GM12801 (cell line): ENCODE data around the gene SCAPER.

Source experiments
- CTCF ChIP-seq: IDR thresholded peaks from one replicate; pipeline ENCODE4 v1.5.1; 2011; ENCODE audit warnings: control low read depth; ENCODE audit not compliant: insufficient read length; ENCODE audit errors: extremely low read depth

The SCAPER gene

DNA sequence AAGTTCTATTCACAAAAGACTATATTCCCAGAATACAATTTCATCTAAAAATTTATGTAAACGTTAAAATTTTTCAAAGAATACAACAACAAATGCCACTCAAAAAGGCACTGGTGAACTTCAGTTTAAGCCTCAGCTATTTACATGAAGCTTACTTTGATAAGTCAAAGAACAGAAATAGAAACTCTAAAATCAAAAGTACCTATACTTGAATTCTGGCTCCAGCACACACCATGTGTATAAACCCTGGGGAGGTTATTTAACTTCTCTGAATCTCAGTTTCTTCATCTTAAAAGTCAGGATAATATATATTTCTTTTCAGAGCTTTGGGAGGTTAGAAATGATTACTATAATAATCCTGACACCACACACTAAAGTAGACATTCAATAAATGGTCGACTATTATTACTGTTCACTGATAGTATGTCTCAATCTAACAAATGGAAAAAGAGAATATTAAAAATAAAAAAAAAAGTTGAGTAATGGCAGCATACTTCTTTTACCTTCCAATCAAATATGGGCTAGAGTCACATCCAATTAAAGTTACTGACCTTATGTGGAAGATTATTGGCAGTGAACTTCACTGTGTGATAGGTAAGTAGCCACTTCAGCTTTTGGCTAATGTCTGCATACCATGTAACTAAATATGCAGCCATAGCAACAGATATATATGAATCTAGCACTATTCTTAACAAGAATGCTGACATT, 320.1 kb downstream of the SCAPER start:
- TF ChIP-seq CTCF, result no peak

GRCh38 chr15:76582550-76582949, 322.6 kb downstream of the SCAPER start:
- no peak for TF ChIP-seq CTCF

GRCh38 chr15:76577879-76578512, 327.1 kb downstream of the SCAPER start:
- TF ChIP-seq CTCF, result no peak

GRCh38 chr15:76576523-76577279, 328.4 kb downstream of the SCAPER start:
- TF ChIP-seq CTCF, result no peak

DNA sequence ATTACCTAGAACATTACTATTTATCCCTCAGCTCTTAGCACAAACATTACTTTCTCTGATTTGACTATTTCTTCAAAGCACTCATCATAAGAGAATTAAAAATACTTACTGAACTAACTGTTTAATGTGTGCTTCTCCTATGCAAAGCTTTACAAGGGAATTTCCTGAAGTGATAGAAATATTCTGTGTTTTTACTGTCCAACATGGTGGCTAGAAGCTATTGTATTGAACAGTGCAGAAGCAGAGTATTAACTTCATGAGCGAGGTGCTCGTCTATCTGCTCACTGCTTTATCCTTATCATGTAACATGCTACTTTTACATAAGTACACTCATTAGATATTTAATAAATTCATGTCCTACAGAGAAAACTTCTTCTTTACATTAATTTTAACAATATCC, 329.5 kb downstream of the SCAPER start:
- TF ChIP-seq CTCF, result no peak

DNA sequence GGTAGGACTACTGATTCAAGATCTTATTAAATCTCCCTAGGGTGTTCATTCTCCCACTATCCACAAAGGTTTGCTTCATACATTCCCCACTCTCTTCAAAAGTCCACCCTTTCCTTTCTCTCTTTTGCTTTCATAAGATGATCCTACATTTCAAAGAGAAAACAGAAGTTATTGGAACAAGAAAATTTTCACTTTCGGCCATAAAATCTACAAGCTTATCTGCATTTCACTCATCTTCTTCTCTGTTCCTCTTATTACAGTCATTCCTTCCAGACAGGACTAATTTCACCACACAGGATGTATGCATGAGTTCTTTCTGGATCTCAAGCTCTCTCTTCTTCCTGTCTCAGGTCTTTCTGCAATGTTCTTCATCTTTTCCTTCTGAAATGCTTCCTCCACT, 329.9 kb downstream of the SCAPER start:
- no peak for TF ChIP-seq CTCF

DNA sequence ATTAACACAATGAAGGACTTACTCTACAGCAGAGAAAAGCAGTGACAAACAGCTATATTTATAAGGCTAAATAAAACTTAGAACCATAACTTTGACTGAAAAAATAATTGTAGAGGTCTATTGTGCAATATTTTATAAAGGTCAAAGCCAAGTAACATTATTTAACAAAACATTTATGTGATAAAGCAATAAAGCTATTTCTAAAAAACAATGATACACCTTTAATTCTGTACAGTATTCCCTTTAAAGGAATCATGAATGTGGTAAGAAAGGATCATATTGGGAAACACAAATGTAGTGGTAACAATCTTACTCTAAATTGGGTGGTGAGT, 332.2 kb downstream of the SCAPER start:
- no peak for TF ChIP-seq CTCF
